ENCODE results near the gene TTLL6. TPM values are rescaled to one million over a fixed set of nuclear protein-coding genes. Genes with fewer than 3 reads are reported as not detected.
A peak's percentile ranks its signal among the peaks of the same experiment; 100 is the strongest.

Gene TTLL6
- total RNA-seq, 1 donor from 2014 or later, result not detected

GRCh38 chr17:48795444-48796162 lies 21.4 kb downstream of the TTLL6 start:
- Histone ChIP-seq H3K36me3 (ENCODE audit: control insufficient read depth in 3 of 3, insufficient read depth in 3 of 3, low read length in 3 of 3) (no peaks in the 10 kb centered on the region), H3K4me3 (ENCODE audit: low read length in 3 of 3) (no peak overlapping the region), H3K4me1 (ENCODE audit: control insufficient read depth in 3 of 3, insufficient read depth in 3 of 3, low read length in 3 of 3) (peaks cover 0 to 3% (median 0%) of the 10 kb centered on the region in 3 donors), H3K9me3 (ENCODE audit: control insufficient read depth in 3 of 3, low read length in 3 of 3) (no peaks in the 10 kb centered on the region), H3K27me3 (ENCODE audit: control insufficient read depth in 3 of 3, insufficient read depth in 3 of 3, low read length in 3 of 3) (peaks cover 16 to 39% (median 18%) of the 10 kb centered on the region in 3 donors), H3K27ac (ENCODE audit: low read depth, low read length) (no peak overlapping the region), H3K9ac (ENCODE audit: low read depth in 1 of 3, low read length in 3 of 3) (peak overlapping the region in 1 of 3 donors; percentile 8)

DNA sequence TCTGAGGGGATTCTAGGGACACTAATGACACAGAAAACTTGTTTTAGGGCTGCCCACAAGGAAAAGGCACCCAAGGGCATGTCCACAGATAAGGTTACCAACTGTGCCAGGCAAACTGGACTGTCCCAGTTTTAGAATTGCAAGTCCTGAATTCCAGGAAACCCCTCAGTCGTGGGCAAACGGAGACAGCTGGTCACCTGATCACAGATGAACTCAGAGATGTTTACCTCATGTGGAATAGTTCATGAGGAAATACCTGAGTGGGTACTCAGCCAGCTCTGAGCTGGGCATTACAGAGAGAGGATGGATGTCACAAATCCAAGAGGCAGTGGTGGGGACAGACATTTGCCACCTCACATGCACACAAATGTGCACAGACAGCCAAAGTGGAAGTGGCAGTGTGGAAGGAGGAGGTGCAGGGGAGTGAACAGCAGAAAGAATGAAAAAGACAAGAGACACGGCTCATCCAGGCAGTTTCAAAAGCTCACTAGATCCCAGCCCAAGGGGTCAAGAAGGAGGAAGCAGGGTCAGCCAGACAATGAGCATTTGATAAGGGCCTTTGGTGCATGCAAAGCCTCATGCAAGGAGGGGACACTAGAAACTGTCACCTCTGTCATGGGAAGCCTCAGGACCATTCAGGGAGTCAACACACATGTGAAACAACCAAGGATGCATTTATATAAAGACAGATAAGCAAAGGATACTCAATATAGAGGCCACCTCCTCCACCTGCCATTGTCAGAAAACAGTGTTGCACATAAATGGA lies 24.8 kb downstream of the TTLL6 start:
- no peak overlapping the region for H3K9ac ChIP-seq (ENCODE audit: low read depth in 1 of 3, low read length in 3 of 3)
- no peak overlapping the region for H3K27ac ChIP-seq (ENCODE audit: low read depth, low read length)
- H3K27me3 ChIP-seq (ENCODE audit: control insufficient read depth in 3 of 3, insufficient read depth in 3 of 3, low read length in 3 of 3), result peaks cover 13 to 50% (median 15%) of the 10 kb centered on the region in 3 donors
- H3K4me3 ChIP-seq (ENCODE audit: low read length in 3 of 3), result no peak overlapping the region
- H3K4me1 ChIP-seq (ENCODE audit: control insufficient read depth in 3 of 3, insufficient read depth in 3 of 3, low read length in 3 of 3), result peaks cover 0 to 3% (median 0%) of the 10 kb centered on the region in 3 donors
- H3K36me3 ChIP-seq (ENCODE audit: control insufficient read depth in 3 of 3, insufficient read depth in 3 of 3, low read length in 3 of 3), result no peaks in the 10 kb centered on the region
- no peaks in the 10 kb centered on the region for H3K9me3 ChIP-seq (ENCODE audit: control insufficient read depth in 3 of 3, low read length in 3 of 3)

DNA sequence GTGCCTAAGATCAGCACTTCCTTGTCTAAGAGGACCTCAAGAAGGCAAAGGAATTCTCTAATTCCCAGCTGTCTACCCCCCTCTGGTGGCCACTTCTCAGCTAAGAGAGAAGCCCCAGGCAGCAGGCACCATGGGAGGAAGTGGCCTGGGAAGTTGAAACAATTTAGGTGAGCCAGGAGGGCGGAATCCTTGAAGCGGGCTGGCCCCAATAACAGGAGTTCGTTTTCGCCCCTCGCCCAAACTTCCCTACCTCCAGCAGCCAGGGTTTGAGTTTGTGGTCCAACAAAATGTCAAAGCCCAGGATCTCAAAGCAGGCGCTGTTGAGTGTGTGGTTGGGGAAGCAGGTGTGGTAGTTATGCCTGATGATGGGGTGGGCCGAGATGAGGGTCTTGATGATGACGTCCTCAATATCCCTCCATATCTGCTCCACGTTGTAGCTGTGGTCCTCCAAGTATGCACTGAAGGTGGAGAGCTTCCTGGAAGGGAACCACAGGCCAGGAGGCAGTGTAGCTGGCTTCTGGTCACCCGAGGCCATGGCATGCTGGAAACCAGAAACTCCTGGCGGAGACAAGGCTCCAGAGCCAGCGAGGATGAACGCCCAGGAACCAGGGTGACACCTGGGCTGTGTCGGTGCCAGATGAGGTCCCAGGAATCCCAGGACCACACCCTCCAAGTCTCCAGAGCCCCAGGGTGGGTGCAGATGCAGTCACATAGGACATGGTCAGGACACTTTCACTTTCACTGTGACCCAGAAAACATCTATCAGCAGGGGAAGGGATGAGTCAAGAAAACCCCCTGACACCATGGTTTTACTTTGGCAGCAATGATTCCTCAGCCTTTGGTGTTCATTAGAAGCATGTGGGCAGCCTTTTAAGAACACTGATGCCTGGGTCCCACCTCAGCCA lies 25.6 kb downstream of the TTLL6 start:
- Histone ChIP-seq H3K27me3 (ENCODE audit: control insufficient read depth in 3 of 3, insufficient read depth in 3 of 3, low read length in 3 of 3) (peaks cover 15 to 50% (median 17%) of the 10 kb centered on the region in 3 donors), H3K4me1 (ENCODE audit: control insufficient read depth in 3 of 3, insufficient read depth in 3 of 3, low read length in 3 of 3) (peaks cover 0 to 3% (median 0%) of the 10 kb centered on the region in 3 donors), H3K9ac (ENCODE audit: low read depth in 1 of 3, low read length in 3 of 3) (no peak overlapping the region), H3K4me3 (ENCODE audit: low read length in 3 of 3) (no peak overlapping the region), H3K36me3 (ENCODE audit: control insufficient read depth in 3 of 3, insufficient read depth in 3 of 3, low read length in 3 of 3) (no peaks in the 10 kb centered on the region), H3K9me3 (ENCODE audit: control insufficient read depth in 3 of 3, low read length in 3 of 3) (no peaks in the 10 kb centered on the region), H3K27ac (ENCODE audit: low read depth, low read length) (no peak overlapping the region)

DNA sequence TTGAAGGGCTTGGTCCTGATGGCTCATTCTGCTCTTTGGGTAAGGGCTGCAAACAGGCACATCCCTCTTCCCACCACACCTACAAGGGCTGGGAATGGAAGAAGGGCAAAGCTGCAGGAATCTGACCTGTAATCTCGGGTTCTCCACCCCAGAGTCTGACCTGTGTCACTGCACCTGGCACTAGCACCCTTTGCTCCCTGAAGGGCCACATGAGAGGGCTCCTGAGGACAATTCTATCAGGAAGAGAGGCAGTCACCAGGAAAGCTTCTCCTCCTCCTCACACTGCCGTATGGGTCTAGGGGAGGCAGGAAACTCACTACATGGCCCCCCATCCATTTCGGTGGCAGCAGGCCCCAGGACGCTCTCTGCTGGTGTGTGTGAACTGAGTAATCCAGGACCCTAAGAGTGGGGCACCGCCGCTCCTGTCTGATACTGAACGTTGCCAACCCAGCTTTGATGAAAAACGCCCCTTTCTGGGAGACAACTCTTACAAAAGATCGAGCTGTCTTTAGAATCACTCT lies 26.4 kb downstream of the TTLL6 start:
- no peak overlapping the region for H3K4me3 ChIP-seq (ENCODE audit: low read length in 3 of 3)
- no peak overlapping the region for H3K27ac ChIP-seq (ENCODE audit: low read depth, low read length)
- no peak overlapping the region for H3K9ac ChIP-seq (ENCODE audit: low read depth in 1 of 3, low read length in 3 of 3)
- no peaks in the 10 kb centered on the region for H3K9me3 ChIP-seq (ENCODE audit: control insufficient read depth in 3 of 3, low read length in 3 of 3)
- H3K4me1 ChIP-seq (ENCODE audit: control insufficient read depth in 3 of 3, insufficient read depth in 3 of 3, low read length in 3 of 3), result peaks cover 0 to 3% (median 0%) of the 10 kb centered on the region in 3 donors
- H3K36me3 ChIP-seq (ENCODE audit: control insufficient read depth in 3 of 3, insufficient read depth in 3 of 3, low read length in 3 of 3), result no peaks in the 10 kb centered on the region
- peaks cover 17 to 55% (median 22%) of the 10 kb centered on the region in 3 donors for H3K27me3 ChIP-seq (ENCODE audit: control insufficient read depth in 3 of 3, insufficient read depth in 3 of 3, low read length in 3 of 3)

DNA sequence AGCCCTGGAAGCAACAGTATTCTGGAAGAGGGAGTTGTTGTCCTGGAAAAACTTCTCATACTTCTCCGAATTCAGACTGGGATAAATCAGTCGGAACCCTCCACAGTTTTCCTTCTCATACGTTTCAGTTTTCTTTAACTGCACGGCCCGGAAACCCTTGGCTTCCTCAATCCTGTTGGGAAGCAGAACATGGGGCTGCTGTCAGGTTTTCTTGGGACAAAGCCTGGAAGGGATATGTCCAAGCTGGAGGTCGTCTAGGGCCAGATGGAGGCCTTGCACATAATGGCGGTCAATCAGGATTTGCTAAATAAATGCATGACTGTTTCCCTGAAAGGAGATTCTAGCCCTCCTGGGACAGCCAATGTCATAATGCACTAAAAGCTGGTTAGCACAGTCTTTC lies 29.2 kb downstream of the TTLL6 start:
- Histone ChIP-seq H3K27ac (ENCODE audit: low read depth, low read length) (no peak overlapping the region), H3K27me3 (ENCODE audit: control insufficient read depth in 3 of 3, insufficient read depth in 3 of 3, low read length in 3 of 3) (peaks cover 20 to 52% (median 24%) of the 10 kb centered on the region in 3 donors), H3K36me3 (ENCODE audit: control insufficient read depth in 3 of 3, insufficient read depth in 3 of 3, low read length in 3 of 3) (no peaks in the 10 kb centered on the region), H3K4me1 (ENCODE audit: control insufficient read depth in 3 of 3, insufficient read depth in 3 of 3, low read length in 3 of 3) (peaks cover 0 to 3% (median 0%) of the 10 kb centered on the region in 3 donors), H3K9me3 (ENCODE audit: control insufficient read depth in 3 of 3, low read length in 3 of 3) (no peaks in the 10 kb centered on the region), H3K4me3 (ENCODE audit: low read length in 3 of 3) (no peak overlapping the region), H3K9ac (ENCODE audit: low read depth in 1 of 3, low read length in 3 of 3) (no peak overlapping the region)

DNA sequence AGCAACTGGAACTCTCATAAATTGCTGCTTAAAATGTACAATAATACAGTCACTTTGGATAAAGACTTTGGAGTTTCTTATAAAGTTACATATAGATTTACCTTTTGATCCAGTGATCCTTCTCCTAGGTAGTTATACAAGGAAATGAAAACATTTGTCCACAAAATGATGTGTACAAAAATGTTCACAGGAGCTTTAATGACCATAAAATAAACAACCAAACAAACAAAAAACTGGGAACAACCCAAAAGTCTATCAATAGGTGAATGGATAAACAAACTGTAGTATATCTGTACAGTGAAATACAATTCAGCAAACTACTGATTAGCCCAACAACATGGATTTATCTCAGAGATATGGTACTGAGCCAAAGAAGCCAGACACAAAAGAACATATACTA lies 37.6 kb downstream of the TTLL6 start:
- Histone ChIP-seq H3K36me3 (ENCODE audit: control insufficient read depth in 3 of 3, insufficient read depth in 3 of 3, low read length in 3 of 3) (no peaks in the 10 kb centered on the region), H3K27ac (ENCODE audit: low read depth, low read length) (no peak overlapping the region), H3K27me3 (ENCODE audit: control insufficient read depth in 3 of 3, insufficient read depth in 3 of 3, low read length in 3 of 3) (peaks cover 0 to 8% (median 7%) of the 10 kb centered on the region in 3 donors)

DNA sequence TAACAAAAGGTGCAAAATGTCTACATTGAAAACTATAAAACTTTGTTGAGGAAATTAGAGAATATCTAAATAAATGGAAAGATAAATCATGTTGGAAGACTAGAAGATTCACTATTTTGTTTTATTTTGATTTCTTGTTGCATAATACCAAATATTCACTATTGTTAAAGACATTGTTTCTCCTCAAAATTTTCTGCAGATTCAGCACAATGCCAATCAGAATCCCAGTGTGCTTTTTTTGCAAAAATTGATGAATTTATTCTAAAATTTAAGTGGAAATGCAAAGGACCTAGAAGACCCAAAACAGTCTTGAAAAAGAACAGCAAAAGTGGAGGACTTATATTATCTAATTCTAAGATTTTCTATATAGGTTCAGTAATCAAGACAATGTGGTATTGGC lies 40.4 kb downstream of the TTLL6 start:
- no peak overlapping the region for H3K4me3 ChIP-seq (ENCODE audit: low read length in 3 of 3)
- H3K27me3 ChIP-seq (ENCODE audit: control insufficient read depth in 3 of 3, insufficient read depth in 3 of 3, low read length in 3 of 3), result peaks cover 0 to 13% (median 0%) of the 10 kb centered on the region in 3 donors

More for the DNA sequence above, 37.6 kb downstream of the TTLL6 start:
- no peak overlapping the region for H3K4me3 ChIP-seq (ENCODE audit: low read length in 3 of 3)
- no peaks in the 10 kb centered on the region for H3K4me1 ChIP-seq (ENCODE audit: control insufficient read depth in 3 of 3, insufficient read depth in 3 of 3, low read length in 3 of 3)
- H3K9ac ChIP-seq (ENCODE audit: low read depth in 1 of 3, low read length in 3 of 3), result no peak overlapping the region
- H3K9me3 ChIP-seq (ENCODE audit: control insufficient read depth in 3 of 3, low read length in 3 of 3), result no peaks in the 10 kb centered on the region

DNA sequence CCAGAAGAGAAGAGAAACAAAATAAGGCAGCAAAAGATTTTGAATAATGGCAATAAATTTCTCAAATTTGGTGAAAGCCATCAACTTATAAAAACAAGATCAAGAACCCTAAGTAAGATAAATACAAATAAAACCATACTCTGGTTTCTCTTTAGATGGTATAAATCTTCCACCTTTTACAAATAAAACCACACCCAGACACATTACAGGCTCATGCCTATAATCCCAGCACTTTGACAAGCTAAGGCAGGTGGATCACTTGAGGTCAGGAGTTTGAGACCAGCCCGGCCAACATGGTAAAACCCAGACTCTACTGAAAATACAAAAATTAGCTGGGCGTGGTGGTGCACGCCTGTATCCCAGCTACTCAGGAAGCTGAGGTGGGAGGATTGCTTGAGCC lies 43.8 kb downstream of the TTLL6 start:
- H3K9ac ChIP-seq (ENCODE audit: low read depth in 1 of 3, low read length in 3 of 3), result no peak overlapping the region
- H3K36me3 ChIP-seq (ENCODE audit: control insufficient read depth in 3 of 3, insufficient read depth in 3 of 3, low read length in 3 of 3), result no peaks in the 10 kb centered on the region
- no peaks in the 10 kb centered on the region for H3K9me3 ChIP-seq (ENCODE audit: control insufficient read depth in 3 of 3, low read length in 3 of 3)
- H3K4me1 ChIP-seq (ENCODE audit: control insufficient read depth in 3 of 3, insufficient read depth in 3 of 3, low read length in 3 of 3), result no peaks in the 10 kb centered on the region
- no peak overlapping the region for H3K4me3 ChIP-seq (ENCODE audit: low read length in 3 of 3)
- peaks cover 8 to 22% (median 15%) of the 10 kb centered on the region in 3 donors for H3K27me3 ChIP-seq (ENCODE audit: control insufficient read depth in 3 of 3, insufficient read depth in 3 of 3, low read length in 3 of 3)
- H3K27ac ChIP-seq (ENCODE audit: low read depth, low read length), result no peak overlapping the region

More for the DNA sequence above, 40.4 kb downstream of the TTLL6 start:
- H3K36me3 ChIP-seq (ENCODE audit: control insufficient read depth in 3 of 3, insufficient read depth in 3 of 3, low read length in 3 of 3), result no peaks in the 10 kb centered on the region
- H3K9ac ChIP-seq (ENCODE audit: low read depth in 1 of 3, low read length in 3 of 3), result no peak overlapping the region
- H3K27ac ChIP-seq (ENCODE audit: low read depth, low read length), result no peak overlapping the region
- H3K4me1 ChIP-seq (ENCODE audit: control insufficient read depth in 3 of 3, insufficient read depth in 3 of 3, low read length in 3 of 3), result no peaks in the 10 kb centered on the region
- H3K9me3 ChIP-seq (ENCODE audit: control insufficient read depth in 3 of 3, low read length in 3 of 3), result no peaks in the 10 kb centered on the region

- Histone ChIP-seq H3K36me3 (ENCODE audit: control insufficient read depth in 3 of 3, insufficient read depth in 3 of 3, low read length in 3 of 3) (no peaks in the 10 kb centered on the region), H3K4me1 (ENCODE audit: control insufficient read depth in 3 of 3, insufficient read depth in 3 of 3, low read length in 3 of 3) (no peaks in the 10 kb centered on the region), H3K27me3 (ENCODE audit: control insufficient read depth in 3 of 3, insufficient read depth in 3 of 3, low read length in 3 of 3) (peaks cover 8 to 22% (median 15%) of the 10 kb centered on the region in 3 donors), H3K27ac (ENCODE audit: low read depth, low read length) (no peak overlapping the region), H3K9me3 (ENCODE audit: control insufficient read depth in 3 of 3, low read length in 3 of 3) (no peaks in the 10 kb centered on the region), H3K4me3 (ENCODE audit: low read length in 3 of 3) (no peak overlapping the region), H3K9ac (ENCODE audit: low read depth in 1 of 3, low read length in 3 of 3) (no peak overlapping the region)
These were observed 46.1 kb downstream of the TTLL6 start for GRCh38 chr17:48770954-48771353.

Measured in skeletal muscle tissue (tissue), 4 donors.